ENCODE data around the gene TLCD2.
"Not testable (repeated sequence)": the region's sequence is repeated elsewhere in the genome, so short reads cannot be mapped to it uniquely, and the experiment has no call there.

Gene TLCD2

GRCh38 chr17:1726626-1727257 lies 16.6 kb upstream of the TLCD2 start:
- no peaks in the 10 kb centered on the region; the same call in 1 of the 2 replicates for H3K4me1 ChIP-seq (ENCODE audit: control insufficient read depth, insufficient read depth, low read length)
- no CpG with 5 or more reads among the region's 18 CpGs for WGBS (ENCODE audit: insufficient coverage, insufficient read length)
- no peaks in the 10 kb centered on the region for H3K27me3 ChIP-seq (ENCODE audit: control insufficient read depth, insufficient read depth, low read length)

GRCh38 chr17:1725642-1726511 lies 15.7 kb upstream of the TLCD2 start:
- H3K36me3 ChIP-seq (ENCODE audit: control insufficient read depth, insufficient read depth, low read length) = no peaks in the 10 kb centered on the region; the same call in 1 of the 2 replicates
- H3K27me3 ChIP-seq (ENCODE audit: control insufficient read depth, insufficient read depth, low read length) = no peaks in the 10 kb centered on the region
- H3K27ac ChIP-seq (ENCODE audit: low read length) = no peak overlapping the region
- no peak overlapping the region for H3K4me3 ChIP-seq (ENCODE audit: low read length)
- no peaks in the 10 kb centered on the region for H3K9me3 ChIP-seq (ENCODE audit: control insufficient read depth, insufficient read depth, low read length)
- WGBS (ENCODE audit: insufficient coverage, insufficient read length) = no CpG with 5 or more reads among the region's 54 CpGs
- DNase-seq (ENCODE audit: low read depth, low spot score) = no peak
- H3K4me1 ChIP-seq (ENCODE audit: control insufficient read depth, insufficient read depth, low read length) = no peaks in the 10 kb centered on the region; the same call in 1 of the 2 replicates

More at GRCh38 chr17:1726626-1727257, 16.6 kb upstream of the TLCD2 start:
- H3K4me3 ChIP-seq (ENCODE audit: low read length) = no peak overlapping the region
- H3K27ac ChIP-seq (ENCODE audit: low read length) = no peak overlapping the region
- H3K9me3 ChIP-seq (ENCODE audit: control insufficient read depth, insufficient read depth, low read length) = no peaks in the 10 kb centered on the region
- no peak for DNase-seq (ENCODE audit: low read depth, low spot score)
- no peaks in the 10 kb centered on the region; the same call in 1 of the 2 replicates for H3K36me3 ChIP-seq (ENCODE audit: control insufficient read depth, insufficient read depth, low read length)

GRCh38 chr17:1724869-1725641 lies 14.9 kb upstream of the TLCD2 start:
- Histone ChIP-seq H3K4me1 (ENCODE audit: control insufficient read depth, insufficient read depth, low read length) (no peaks in the 10 kb centered on the region; the same call in 1 of the 2 replicates), H3K9me3 (ENCODE audit: control insufficient read depth, insufficient read depth, low read length) (no peaks in the 10 kb centered on the region), H3K27ac (ENCODE audit: low read length) (no peak overlapping the region), H3K4me3 (ENCODE audit: low read length) (peak overlapping the region; percentile 57), H3K36me3 (ENCODE audit: control insufficient read depth, insufficient read depth, low read length) (no peaks in the 10 kb centered on the region; the same call in 1 of the 2 replicates), H3K27me3 (ENCODE audit: control insufficient read depth, insufficient read depth, low read length) (no peaks in the 10 kb centered on the region)
- WGBS (ENCODE audit: insufficient coverage, insufficient read length) = no CpG with 5 or more reads among the region's 51 CpGs
- no peak for DNase-seq (ENCODE audit: low read depth, low spot score)

GRCh38 chr17:1724351-1724868 lies 14.2 kb upstream of the TLCD2 start, which contains the start of gene WDR81:
Gene WDR81 (plus strand): TSS chr17:1724704. CDS start chr17:1724960, 256 bp downstream.
- H3K4me3 ChIP-seq (ENCODE audit: low read length) = peak within 1 kb of the TSS; percentile 57
- no peaks in the 10 kb centered on the region for H3K9me3 ChIP-seq (ENCODE audit: control insufficient read depth, insufficient read depth, low read length)
- DNase-seq (ENCODE audit: low read depth, low spot score) = no peak
- H3K27me3 ChIP-seq (ENCODE audit: control insufficient read depth, insufficient read depth, low read length) = no peaks in the 10 kb centered on the region
- H3K36me3 ChIP-seq (ENCODE audit: control insufficient read depth, insufficient read depth, low read length) = no peaks in the 10 kb centered on the region; the same call in 1 of the 2 replicates
- no CpG with 5 or more reads among the region's 57 CpGs for WGBS (ENCODE audit: insufficient coverage, insufficient read length)
- no peak within 1 kb of the TSS for H3K27ac ChIP-seq (ENCODE audit: low read length)
- H3K4me1 ChIP-seq (ENCODE audit: control insufficient read depth, insufficient read depth, low read length) = no peaks in the 10 kb centered on the region; the same call in 1 of the 2 replicates

- not testable (repeated sequence) for H3K27me3 ChIP-seq (ENCODE audit: control insufficient read depth, insufficient read depth, low read length); H3K9me3 ChIP-seq (ENCODE audit: control insufficient read depth, insufficient read depth, low read length); H3K36me3 ChIP-seq (ENCODE audit: control insufficient read depth, insufficient read depth, low read length); H3K27ac ChIP-seq (ENCODE audit: low read length); DNase-seq (ENCODE audit: low read depth, low spot score); H3K4me1 ChIP-seq (ENCODE audit: control insufficient read depth, insufficient read depth, low read length); H3K4me3 ChIP-seq (ENCODE audit: low read length)
- WGBS (ENCODE audit: insufficient coverage, insufficient read length) = no CpG with 5 or more reads among the region's 8 CpGs
Observed at GRCh38 chr17:1722022-1722421, 11.8 kb upstream of the TLCD2 start.

- H3K27me3 ChIP-seq (ENCODE audit: control insufficient read depth, insufficient read depth, low read length) = no peaks in the 10 kb centered on the region
- H3K27ac ChIP-seq (ENCODE audit: low read length) = no peak overlapping the region
- no CpG with 5 or more reads among the region's 11 CpGs for WGBS (ENCODE audit: insufficient coverage, insufficient read length)
- no peak for DNase-seq (ENCODE audit: low read depth, low spot score)
- no peaks in the 10 kb centered on the region for H3K9me3 ChIP-seq (ENCODE audit: control insufficient read depth, insufficient read depth, low read length)
- no peaks in the 10 kb centered on the region; the same call in 1 of the 2 replicates for H3K4me1 ChIP-seq (ENCODE audit: control insufficient read depth, insufficient read depth, low read length)
- H3K4me3 ChIP-seq (ENCODE audit: low read length) = no peak overlapping the region
- no peaks in the 10 kb centered on the region; the same call in 1 of the 2 replicates for H3K36me3 ChIP-seq (ENCODE audit: control insufficient read depth, insufficient read depth, low read length)
Observed at GRCh38 chr17:1720856-1721386, 10.7 kb upstream of the TLCD2 start.

- Histone ChIP-seq H3K27ac (ENCODE audit: low read length) (no peak overlapping the region), H3K4me3 (ENCODE audit: low read length) (no peak overlapping the region), H3K9me3 (ENCODE audit: control insufficient read depth, insufficient read depth, low read length) (no peaks in the 10 kb centered on the region), H3K27me3 (ENCODE audit: control insufficient read depth, insufficient read depth, low read length) (no peaks in the 10 kb centered on the region), H3K4me1 (ENCODE audit: control insufficient read depth, insufficient read depth, low read length) (peaks cover 2% of the 10 kb centered on the region), H3K36me3 (ENCODE audit: control insufficient read depth, insufficient read depth, low read length) (no peaks in the 10 kb centered on the region)
- WGBS (ENCODE audit: insufficient coverage, insufficient read length) = no CpG with 5 or more reads among the region's 19 CpGs
- no peak for DNase-seq (ENCODE audit: low read depth, low spot score)
Observed at GRCh38 chr17:1718362-1719165, 8.4 kb upstream of the TLCD2 start.

GRCh38 chr17:1716912-1717695 lies 6.9 kb upstream of the TLCD2 start:
- WGBS (ENCODE audit: insufficient coverage, insufficient read length) = no CpG with 5 or more reads among the region's 13 CpGs
- Histone ChIP-seq H3K27me3 (ENCODE audit: control insufficient read depth, insufficient read depth, low read length) (no peaks in the 10 kb centered on the region), H3K36me3 (ENCODE audit: control insufficient read depth, insufficient read depth, low read length) (no peaks in the 10 kb centered on the region), H3K4me3 (ENCODE audit: low read length) (peak overlapping the region; percentile 52; the same call in 1 of the 2 replicates), H3K27ac (ENCODE audit: low read length) (no peak overlapping the region), H3K4me1 (ENCODE audit: control insufficient read depth, insufficient read depth, low read length) (peaks cover 2% of the 10 kb centered on the region), H3K9me3 (ENCODE audit: control insufficient read depth, insufficient read depth, low read length) (no peaks in the 10 kb centered on the region)
- DNase-seq (ENCODE audit: low read depth, low spot score) = peak; percentile 99

Data from iPS DF 6.9 (cell line).